Duodenal mucosa (tissue), 2 donors: ENCODE measurements around the gene MAGT1.
"Not testable (repeated sequence)": the region's sequence is repeated elsewhere in the genome, so short reads cannot be mapped to it uniquely, and the experiment has no call there.

ENCODE experiments used
- H3K27ac ChIP-seq: one replicate; pipeline ENCODE4 v1.7.0; 2013; ENCODE audit warnings: low read depth, low read length
- H3K27me3 ChIP-seq, 2 donors: one replicate each; pipeline ENCODE4 v1.7.0; 2013; ENCODE audit warnings: low read length in 2 of 2, control low read depth in 1 of 2; ENCODE audit not compliant: insufficient read depth in 2 of 2, control insufficient read depth in 1 of 2
- H3K36me3 ChIP-seq, 2 donors: one replicate each; pipeline ENCODE4 v1.7.0; 2013; ENCODE audit warnings: low read length in 2 of 2, control low read depth in 1 of 2; ENCODE audit not compliant: insufficient read depth in 2 of 2, control insufficient read depth in 1 of 2
- H3K4me1 ChIP-seq, 2 donors: one replicate each; pipeline ENCODE4 v1.7.0; 2013; ENCODE audit warnings: low read length in 2 of 2, control low read depth in 1 of 2; ENCODE audit not compliant: insufficient read depth in 2 of 2, control insufficient read depth in 1 of 2
- H3K4me3 ChIP-seq, 2 donors: one replicate each; pipeline ENCODE4 v1.7.0; 2013; ENCODE audit warnings: low read length in 2 of 2, low read depth in 1 of 2
- H3K9ac ChIP-seq, 2 donors: one replicate each; pipeline ENCODE4 v1.7.0; 2013; ENCODE audit warnings: low read length in 2 of 2, low read depth in 1 of 2
- H3K9me3 ChIP-seq, 2 donors: one replicate each; pipeline ENCODE4 v1.7.0; 2013; ENCODE audit warnings: low read length in 2 of 2, control low read depth in 1 of 2; ENCODE audit not compliant: control insufficient read depth in 1 of 2

The MAGT1 gene

DNA sequence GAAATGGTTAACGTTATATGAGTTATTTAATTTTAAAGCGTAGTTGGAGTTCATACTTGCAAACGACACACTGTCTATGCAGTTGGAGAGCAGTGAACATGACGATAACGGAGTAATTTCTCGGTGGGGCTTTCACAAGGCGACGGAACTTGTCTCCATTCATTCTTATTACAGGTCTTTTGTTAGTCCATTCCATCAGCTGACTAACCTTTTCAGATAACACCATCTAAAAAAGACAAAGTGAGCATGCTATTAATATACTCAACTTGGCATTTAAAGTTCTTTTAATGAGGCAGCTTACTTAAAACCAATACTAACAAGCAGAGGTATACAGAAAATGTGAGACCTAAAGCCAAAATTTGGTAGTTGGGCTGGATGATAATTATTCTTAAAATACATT, 19.9 kb downstream of the MAGT1 start:
- H3K9me3 ChIP-seq = no peaks in the 10 kb centered on the region
- H3K9ac ChIP-seq = no peak overlapping the region
- H3K27me3 ChIP-seq = no peaks in the 10 kb centered on the region
- no peaks in the 10 kb centered on the region for H3K4me1 ChIP-seq
- peaks cover 5 to 16% of the 10 kb centered on the region in 2 donors for H3K36me3 ChIP-seq
- H3K4me3 ChIP-seq = no peak overlapping the region
- no peak overlapping the region for H3K27ac ChIP-seq

DNA sequence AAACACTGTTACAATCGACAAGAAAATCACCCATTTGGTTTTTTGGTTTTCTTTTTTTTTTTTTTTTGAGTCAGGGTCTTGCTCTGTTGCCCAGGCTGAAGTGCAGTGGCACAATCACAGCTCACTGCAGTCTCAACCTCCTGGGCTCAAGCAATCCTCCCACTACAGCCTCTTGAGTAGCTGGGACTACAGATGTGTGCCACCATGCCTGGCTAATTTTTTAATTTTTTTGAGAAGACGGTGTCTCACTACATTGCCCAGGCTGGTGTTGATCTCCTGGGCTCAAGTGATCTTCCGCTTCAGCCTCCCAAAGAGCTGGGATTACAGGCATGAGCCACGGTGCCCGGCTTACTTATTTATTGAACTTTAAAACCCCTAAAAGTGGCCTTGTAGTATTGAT, 63.7 kb downstream of the MAGT1 start:
- not testable (repeated sequence) for H3K9me3 ChIP-seq, H3K27ac ChIP-seq, H3K36me3 ChIP-seq, H3K27me3 ChIP-seq, H3K4me1 ChIP-seq, H3K9ac ChIP-seq, H3K4me3 ChIP-seq

DNA sequence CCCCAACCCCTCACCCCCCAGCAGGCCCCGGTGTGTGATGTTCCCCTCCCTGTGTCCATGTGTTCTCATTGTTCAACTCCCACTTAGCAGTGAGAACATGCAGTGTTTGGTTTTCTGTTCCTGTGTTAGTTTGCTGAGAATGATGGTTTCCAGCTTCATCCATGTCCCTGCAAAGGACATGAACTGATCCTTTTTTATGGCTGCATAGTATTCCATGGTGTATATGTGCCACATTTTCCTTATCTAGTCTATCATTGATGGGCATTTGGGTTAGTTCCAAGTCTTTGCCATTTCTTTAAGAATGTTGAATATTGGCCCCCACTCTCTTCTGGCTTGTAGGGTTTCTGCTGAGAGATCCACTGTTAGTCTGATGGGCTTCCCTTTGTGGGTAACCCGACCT, 73.2 kb downstream of the MAGT1 start:
- H3K36me3 ChIP-seq, H3K4me3 ChIP-seq, H3K27ac ChIP-seq, H3K27me3 ChIP-seq, H3K4me1 ChIP-seq, H3K9me3 ChIP-seq, H3K9ac ChIP-seq: not testable (repeated sequence)

DNA sequence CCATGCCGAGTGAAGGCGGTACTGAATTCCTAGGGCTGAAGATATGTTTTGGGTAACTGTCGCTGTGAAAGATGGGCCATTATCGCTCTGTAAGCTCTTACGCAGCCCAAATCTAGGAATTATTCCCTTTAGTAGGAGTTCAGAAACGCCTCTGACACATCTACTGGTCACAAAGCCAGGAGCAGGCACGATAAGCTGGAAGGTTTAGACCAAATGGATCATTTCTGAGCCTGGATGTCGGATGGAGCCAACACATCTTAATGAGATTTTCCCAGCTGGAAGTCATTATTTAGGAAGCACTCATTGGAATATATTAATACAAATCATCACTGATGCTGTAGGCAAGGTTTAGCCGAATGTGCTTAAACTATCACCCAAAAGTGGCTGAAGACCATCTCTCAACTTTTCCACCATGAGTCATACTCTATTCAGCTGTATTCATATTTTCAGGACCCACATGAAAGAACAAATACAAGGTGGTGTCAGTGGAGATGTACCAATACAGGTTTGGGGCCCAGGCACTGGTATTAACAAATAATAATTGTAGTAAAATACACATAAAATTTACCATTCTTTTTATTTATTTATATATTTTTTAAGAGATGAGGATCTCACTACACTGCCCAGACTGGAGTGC, 75.0 kb downstream of the MAGT1 start:
- no peaks in the 10 kb centered on the region for H3K9me3 ChIP-seq
- H3K27me3 ChIP-seq = no peaks in the 10 kb centered on the region
- no peaks in the 10 kb centered on the region for H3K4me1 ChIP-seq
- no peak overlapping the region for H3K27ac ChIP-seq
- H3K36me3 ChIP-seq = no peaks in the 10 kb centered on the region
- H3K9ac ChIP-seq = no peak overlapping the region
- no peak overlapping the region for H3K4me3 ChIP-seq

DNA sequence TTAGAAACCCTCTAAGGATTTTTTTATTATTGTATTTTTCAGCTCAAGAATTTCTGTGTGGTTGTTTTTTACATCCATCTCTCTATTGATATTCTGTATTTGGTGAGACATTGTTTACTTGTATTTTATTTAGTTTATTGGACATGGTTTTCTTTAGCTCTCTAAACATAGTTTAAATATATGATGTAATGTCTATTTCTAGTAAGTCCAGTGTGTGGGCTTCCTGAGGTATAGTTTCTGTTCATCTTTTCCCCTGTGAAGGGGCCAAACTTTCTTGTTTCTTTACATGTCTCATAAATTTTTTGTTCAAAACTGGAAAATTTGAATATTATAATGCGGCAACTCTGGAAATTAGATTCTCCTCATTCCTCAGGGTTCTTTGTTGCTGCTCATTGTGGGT, 81.0 kb downstream of the MAGT1 start:
- Histone ChIP-seq H3K36me3 (no peaks in the 10 kb centered on the region), H3K9ac (no peak overlapping the region), H3K4me1 (no peaks in the 10 kb centered on the region), H3K9me3 (no peaks in the 10 kb centered on the region), H3K27ac (no peak overlapping the region), H3K27me3 (no peaks in the 10 kb centered on the region), H3K4me3 (no peak overlapping the region)

DNA sequence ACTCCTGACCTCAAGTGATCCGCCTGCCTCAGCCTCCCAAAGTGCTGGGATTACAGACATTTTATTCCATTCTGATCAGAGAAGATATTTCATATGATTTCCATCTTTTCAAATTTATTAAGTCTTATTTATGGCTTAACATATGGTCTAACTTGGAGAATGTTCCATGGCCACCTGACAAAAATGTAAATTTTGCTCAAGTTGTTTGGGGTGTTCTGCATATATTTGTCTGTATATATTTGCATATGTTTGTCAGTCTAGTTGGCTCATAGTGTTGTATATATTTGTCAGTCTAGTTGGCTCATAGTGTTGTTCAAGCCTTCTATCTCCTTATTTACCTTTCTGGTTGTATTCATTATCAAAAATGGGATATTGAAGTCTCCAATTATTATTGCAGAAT, 93.0 kb downstream of the MAGT1 start:
- Histone ChIP-seq H3K4me3 (no peak overlapping the region), H3K27ac (no peak overlapping the region), H3K9ac (no peak overlapping the region), H3K27me3 (no peaks in the 10 kb centered on the region), H3K4me1 (no peaks in the 10 kb centered on the region), H3K36me3 (no peaks in the 10 kb centered on the region), H3K9me3 (no peaks in the 10 kb centered on the region)

DNA sequence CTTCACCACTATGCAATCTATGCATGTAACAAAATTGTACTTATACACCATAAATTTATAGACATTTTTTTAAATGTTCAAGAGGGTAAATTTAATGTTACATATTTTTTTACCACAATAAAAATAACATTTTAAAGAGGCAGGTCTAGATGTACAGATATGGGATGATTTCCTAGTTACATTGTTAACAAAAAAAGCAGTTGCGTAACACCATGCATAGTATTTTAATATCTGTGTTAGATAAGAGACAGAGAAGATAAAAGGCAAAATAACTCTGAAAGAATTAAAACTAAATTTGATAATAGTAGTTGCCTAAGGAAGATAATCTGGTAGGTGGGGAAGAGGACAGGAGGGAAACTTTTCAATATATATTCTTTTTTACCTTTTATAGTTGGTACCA, 100.1 kb downstream of the MAGT1 start:
- Histone ChIP-seq H3K4me1 (no peaks in the 10 kb centered on the region), H3K9me3 (no peaks in the 10 kb centered on the region), H3K36me3 (no peaks in the 10 kb centered on the region), H3K9ac (no peak overlapping the region), H3K4me3 (no peak overlapping the region), H3K27ac (no peak overlapping the region), H3K27me3 (no peaks in the 10 kb centered on the region)

DNA sequence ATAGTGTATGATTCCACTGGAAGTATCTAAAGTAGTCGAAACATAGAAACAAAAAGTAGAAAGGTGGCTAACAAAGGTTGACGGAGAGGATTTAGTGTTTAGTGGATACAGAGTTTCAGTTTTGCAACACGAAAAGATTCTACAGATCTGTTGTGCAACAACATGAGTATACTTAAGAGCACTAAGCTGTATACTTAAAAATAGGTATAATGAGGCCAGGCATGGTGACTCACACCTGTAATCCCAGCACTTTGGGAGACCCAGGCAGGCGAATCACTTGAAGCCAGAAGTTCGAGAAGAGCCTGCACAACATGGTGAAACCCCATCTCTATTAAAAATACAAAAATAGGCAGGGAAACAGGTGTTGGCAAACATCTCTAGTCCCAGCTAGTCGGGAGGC, 101.3 kb downstream of the MAGT1 start:
- H3K27ac ChIP-seq = no peak overlapping the region
- no peaks in the 10 kb centered on the region for H3K36me3 ChIP-seq
- no peaks in the 10 kb centered on the region for H3K27me3 ChIP-seq
- H3K4me1 ChIP-seq = no peaks in the 10 kb centered on the region
- H3K9ac ChIP-seq = no peak overlapping the region
- no peaks in the 10 kb centered on the region for H3K9me3 ChIP-seq
- no peak overlapping the region for H3K4me3 ChIP-seq

DNA sequence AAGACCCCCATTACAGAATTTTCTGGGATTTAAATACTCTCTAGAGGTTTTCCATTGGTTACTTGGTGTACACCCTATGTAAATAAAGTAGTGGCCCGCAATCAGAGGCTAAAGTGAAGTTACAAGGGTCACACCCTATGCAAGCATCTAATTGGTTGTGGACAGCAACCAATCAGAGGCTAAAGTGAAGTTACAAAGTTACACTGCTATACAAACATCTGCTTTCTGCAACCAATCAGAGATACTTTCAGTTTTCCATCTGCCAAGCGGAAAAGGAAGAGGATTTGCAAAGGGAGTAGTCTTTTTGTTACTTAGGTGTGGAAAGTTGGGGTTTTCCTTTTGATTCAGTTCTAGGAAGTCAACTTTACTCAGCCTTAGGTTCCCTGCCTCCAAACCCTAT, 107.2 kb downstream of the MAGT1 start:
- Histone ChIP-seq H3K4me3 (peak overlapping the region in 1 of 2 donors; percentile 61), H3K4me1 (peaks cover 0 to 7% of the 10 kb centered on the region in 2 donors), H3K27me3 (no peaks in the 10 kb centered on the region), H3K9ac (no peak overlapping the region), H3K9me3 (no peaks in the 10 kb centered on the region), H3K27ac (no peak overlapping the region), H3K36me3 (no peaks in the 10 kb centered on the region)

DNA sequence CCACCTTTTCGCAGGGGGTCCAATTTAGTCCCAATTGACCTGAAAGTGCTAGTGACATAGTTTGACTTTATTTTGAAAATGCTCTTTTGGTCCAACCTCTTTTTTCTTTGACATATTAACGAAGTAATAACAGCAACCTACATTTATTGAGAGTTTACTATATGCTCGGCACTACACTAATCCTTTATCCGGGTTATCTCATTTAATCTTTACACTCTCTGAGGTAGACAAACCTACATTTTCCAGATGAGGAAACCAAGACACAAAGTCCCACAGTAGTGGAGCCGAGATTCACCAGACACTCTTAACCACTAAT, 108.9 kb downstream of the MAGT1 start:
- no peaks in the 10 kb centered on the region for H3K27me3 ChIP-seq
- peak overlapping the region; percentile 92 for H3K27ac ChIP-seq
- H3K9me3 ChIP-seq = no peaks in the 10 kb centered on the region
- H3K4me1 ChIP-seq = peaks cover 0 to 7% of the 10 kb centered on the region in 2 donors
- H3K36me3 ChIP-seq = no peaks in the 10 kb centered on the region
- H3K4me3 ChIP-seq = peak overlapping the region; percentile 79 to 81
- H3K9ac ChIP-seq = peak overlapping the region; percentile 81
